Keratinocyte (primary cell): ENCODE measurements around the gene SPAG9.

Experiments used
- CTCF ChIP-seq, 3 experiments: IDR thresholded peaks in 1 of 3; conservative IDR thresholded peaks in 1 of 3; optimal IDR thresholded peaks in 1 of 3; 2 replicates in 2 of 3; 3 replicates in 1 of 3; pipeline versions ENCODE3 to v1.5.1; 2011; ENCODE audit warnings: low read length in 3 of 3, mild to moderate bottlenecking in 3 of 3, moderate library complexity in 2 of 3, control low read depth in 1 of 3, inconsistent platforms in 1 of 3; ENCODE audit not compliant: insufficient read depth in 2 of 3; ENCODE audit errors: extremely low read depth in 1 of 3
- EZH2 ChIP-seq: IDR thresholded peaks from one replicate; pipeline ENCODE4 v1.6.1; 2012; ENCODE audit warnings: inconsistent platforms, mild to moderate bottlenecking, low read length, moderate library complexity

- TF ChIP-seq CTCF (optimal IDR thresholded peaks at IDR 0.05 in 1 of 3, IDR thresholded peaks at IDR 0.05 in 1 of 3, conservative IDR thresholded peaks at IDR 0.05 in 1 of 3; ENCODE audit: extremely low read depth in 1 of 3, insufficient read depth in 2 of 3, low read length in 3 of 3), result no peak
- TF ChIP-seq EZH2, result no peak
Measured at GRCh38 chr17:51017270-51017669, 103.4 kb downstream of the SPAG9 start.
